Fibroblast of skin of right quadriceps (primary cell): ENCODE results near the gene ACOT8.
"Not testable (repeated sequence)": the region's sequence is repeated elsewhere in the genome, so short reads cannot be mapped to it uniquely, and the experiment has no call there.

Experiments used
- DNase-seq: peaks from one replicate; pipeline ENCODE4 v3.0.0-alpha.2; 2013

The ACOT8 gene

DNA sequence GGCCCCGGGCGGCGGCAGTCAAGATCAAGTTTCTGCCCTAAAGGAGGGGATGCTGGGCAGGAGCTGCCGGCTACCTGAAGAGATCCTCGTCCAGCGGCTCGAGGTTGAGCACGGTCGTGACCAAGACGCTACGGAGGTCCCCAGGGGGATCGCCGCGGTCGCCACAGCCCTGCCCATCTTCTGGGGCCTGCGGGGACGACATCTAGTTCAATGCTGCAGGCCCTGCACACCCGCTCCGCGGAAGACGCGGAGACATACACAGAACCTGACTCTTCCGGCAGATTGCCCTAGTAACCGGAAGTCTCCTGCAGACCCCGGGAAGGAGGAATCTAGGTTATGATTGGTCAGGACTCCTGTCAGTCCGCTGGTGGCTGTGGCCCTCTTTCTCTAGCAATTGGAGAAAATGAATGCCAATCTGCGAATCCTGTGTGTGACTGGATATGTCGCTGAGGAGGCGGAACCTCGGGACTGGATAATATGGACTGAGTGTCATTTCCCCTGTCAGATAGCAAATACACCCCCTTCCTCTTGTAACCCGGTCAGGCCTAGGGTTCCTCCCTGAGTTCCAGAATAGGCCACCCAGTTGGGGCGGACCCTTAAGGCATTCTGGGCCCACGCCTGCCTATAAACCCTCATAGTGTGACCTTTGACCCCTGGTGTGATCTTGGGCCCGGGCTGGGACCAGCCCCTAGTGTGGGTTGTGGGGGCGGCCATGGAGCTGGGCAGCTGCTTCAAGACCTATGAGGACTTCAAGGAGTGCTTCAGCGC, at the start of gene ACOT8, which contains the start of gene ZSWIM3:
Gene ACOT8, minus strand, starts transcription at position 279 of the 768 bp plus-strand sequence. Its CDS starts 77 bp downstream, at position 202.
Gene ZSWIM3, plus strand, starts transcription at position 501 of the 768 bp plus-strand sequence. Its CDS starts 212 bp downstream, at position 713.
- peak; percentile 100 for DNase-seq

DNA sequence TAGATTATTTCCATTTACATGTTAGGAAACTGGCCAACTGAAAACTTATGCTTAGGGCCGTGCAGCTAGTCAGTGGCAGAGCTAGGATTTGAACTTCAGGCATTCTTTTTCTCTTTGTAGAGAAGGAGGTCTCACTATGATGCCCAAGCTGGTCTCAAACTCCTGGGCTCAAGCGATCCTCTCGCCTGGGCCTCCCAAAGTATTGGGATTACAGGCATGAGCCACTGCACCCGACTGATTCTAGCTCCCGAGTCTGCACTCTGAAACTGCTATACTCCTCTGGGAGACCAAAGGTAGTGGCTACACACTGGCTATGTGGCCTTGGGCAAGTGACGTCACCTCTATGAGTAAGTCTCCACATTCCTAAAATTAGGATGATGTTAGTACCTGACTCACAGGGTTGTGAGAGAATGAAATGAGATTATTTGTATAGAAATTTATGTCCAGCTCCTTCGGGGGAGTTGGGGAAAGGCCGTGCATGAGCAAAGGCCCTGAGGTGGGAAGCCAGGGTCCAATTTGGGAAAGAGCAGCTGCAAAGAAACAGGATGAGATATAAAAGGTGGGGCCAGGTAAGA, 48.4 kb upstream of the ACOT8 start:
- DNase-seq, result peak; percentile 61

DNA sequence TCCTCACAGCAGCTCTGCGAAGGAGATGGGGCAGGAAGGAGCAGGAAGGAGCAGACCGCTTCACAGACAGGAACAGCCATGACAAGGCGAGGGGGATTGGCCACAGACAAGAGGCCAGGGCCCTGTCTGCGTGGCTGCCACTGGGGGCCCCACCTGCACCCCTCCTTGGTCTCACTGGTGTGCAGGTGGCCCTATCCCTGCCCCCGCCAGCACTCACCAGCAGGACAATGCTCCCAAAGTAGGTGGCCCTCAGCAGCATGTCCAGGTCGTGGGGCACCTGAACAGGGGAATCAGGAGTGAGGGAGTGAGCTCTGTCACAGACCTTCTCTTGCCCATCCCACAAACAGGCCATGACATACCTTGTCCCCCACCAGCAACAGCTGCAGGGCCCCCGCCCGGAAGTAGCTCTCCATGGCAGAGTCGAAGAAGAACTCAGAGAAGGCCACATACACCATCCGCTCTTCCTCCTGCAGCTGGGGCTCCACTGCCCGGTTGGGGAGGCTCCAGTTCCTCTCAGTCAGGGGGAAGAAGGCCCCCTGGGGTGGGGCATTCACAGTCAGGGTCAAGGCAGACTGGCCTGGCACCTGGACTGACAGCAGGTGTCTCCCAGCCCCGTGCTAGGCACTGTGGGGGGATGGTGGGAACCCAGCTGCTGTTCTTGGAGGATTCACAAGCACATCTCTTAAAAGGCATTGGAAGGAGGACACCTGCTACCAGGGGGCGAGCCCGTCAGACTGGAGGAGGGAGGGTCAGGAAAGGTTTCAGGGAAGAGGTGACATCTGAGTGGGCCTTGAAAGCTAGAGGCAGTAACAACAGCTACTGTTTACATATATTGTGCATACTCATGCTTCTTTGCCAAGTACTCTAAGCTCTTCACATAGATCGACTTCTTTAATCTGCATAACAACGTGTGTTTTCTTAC, 47.7 kb upstream of the ACOT8 start:
- no peak for DNase-seq

DNA sequence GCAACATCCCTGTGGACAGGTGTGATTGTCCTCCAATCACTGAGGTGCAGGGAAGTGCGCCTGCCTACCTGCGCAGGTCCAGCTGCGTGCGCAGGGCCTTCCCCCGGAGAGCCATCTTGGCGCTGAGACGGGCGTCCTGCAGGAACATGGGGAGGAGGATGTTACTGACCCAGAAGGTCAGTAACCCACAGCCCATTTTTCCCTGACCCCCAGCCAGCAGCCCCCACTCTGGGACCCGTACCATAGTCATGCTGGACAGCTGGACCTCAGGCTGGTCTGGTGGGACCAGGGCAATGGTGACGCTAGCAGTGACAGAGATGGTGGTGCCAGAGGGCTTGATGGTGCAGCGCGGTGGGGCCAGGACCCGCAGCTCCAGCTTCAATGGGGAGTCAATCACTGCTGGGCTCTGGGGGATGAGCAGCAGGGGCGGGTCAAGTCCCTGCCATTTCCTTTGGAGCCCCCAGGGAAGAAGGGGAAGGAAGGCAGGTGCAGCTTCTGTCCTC, 45.1 kb upstream of the ACOT8 start:
- DNase-seq, result no peak

DNA sequence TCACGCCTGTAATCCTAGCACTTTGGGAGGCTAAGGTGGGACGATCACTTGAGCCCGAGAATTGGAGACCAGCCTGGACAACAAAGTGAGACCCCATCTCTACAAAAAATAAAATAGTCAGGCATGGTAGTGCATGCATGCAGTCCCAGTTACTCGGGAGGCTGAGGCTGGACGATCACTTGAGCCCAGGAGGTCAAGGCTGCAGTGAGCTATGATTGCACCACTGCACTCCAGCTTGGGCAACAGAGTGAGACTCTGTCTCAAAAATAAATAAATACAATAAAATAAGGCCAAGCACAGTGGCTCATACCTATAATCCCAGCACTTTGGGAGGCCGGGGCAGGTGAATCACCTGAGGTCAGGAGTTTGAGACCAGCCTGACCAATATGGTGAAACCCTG, 44.1 kb upstream of the ACOT8 start:
- not testable (repeated sequence) for DNase-seq

DNA sequence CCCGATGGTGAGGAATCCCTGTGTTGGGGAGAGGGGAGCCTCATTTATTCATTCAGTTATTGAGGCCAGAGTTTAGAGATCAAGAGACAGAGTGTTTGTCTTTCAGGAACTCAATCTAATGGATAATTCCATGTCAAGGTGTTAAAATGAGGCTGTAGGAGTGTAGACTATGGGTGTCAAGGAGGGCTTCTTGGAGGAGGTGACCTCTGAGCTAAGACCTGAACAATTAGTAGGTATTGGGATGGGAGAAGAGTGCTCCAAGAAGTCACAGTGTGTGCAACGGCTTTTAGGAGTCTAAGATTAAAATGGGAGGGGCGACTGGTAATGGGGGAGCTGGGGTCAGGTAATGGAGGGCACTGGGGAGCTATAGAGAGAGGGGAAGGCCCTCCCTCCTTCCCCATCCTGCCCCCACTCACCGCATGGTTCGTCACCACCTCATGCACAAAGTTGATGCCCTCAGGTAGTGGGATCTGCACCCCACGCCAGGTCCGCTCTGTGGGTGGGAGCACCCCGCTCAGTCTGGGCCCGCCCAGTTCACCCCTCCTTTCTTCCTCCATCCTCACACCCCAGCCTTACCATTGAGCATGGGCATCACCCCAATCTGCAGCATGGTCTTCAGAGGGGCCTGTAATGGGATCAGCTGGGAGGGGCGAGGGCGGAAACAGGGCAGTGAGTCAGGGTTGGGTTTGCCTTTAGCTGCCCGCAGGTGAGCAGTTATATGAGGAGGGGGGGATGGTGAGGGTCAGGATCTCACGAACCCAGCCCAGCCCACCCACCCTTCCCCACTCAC, 42.0 kb upstream of the ACOT8 start:
- no peak for DNase-seq

DNA sequence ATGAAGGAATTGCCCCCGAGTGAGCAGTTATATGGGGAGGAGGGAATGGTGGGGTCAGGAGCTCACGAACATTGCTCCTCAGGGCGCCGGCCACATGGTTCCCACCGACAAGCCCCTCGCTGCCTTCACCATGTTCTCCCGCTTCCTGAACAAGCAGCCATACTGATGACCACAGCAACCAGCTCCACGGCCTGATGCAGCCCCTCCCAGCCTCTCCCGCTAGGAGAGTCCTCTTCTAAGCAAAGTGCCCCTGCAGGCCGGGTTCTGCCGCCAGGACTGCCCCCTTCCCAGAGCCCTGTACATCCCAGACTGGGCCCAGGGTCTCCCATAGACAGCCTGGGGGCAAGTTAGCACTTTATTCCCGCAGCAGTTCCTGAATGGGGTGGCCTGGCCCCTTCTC, 41.1 kb upstream of the ACOT8 start:
- no peak for DNase-seq

DNA sequence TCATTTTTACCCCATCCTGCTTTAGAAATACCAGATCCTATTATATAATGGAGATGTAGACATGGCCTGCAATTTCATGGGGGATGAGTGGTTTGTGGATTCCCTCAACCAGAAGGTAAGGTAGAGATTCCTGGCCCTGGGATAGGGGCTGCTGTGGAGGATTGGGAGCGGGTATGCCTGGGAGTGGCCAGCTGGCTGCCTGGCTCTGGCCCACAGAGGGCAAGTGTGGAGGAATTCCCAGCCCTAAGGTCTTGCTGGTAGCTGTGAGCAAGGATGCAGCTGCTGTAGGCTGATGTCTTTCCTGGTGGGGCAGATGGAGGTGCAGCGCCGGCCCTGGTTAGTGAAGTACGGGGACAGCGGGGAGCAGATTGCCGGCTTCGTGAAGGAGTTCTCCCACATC, 40.5 kb upstream of the ACOT8 start:
- DNase-seq, result no peak

DNA sequence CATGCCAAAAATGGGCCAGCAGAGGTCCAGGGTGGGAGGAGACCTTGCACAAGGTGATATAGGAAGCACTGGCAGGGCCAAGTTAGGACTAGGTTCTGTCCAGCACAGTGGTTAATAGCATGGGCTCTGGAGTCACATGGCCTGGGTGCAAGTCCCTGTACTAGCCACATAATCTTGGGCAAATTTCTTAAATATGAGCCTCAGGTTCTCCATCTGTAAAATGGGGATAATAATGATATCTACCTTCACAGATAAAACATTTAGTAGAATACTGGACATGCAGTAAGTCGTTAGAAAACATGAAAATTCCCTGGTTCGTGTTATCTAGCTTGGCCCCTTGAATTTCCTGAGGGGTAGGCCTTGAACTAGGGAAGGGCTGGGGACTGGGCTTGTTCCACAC, 40.1 kb upstream of the ACOT8 start:
- no peak for DNase-seq

DNA sequence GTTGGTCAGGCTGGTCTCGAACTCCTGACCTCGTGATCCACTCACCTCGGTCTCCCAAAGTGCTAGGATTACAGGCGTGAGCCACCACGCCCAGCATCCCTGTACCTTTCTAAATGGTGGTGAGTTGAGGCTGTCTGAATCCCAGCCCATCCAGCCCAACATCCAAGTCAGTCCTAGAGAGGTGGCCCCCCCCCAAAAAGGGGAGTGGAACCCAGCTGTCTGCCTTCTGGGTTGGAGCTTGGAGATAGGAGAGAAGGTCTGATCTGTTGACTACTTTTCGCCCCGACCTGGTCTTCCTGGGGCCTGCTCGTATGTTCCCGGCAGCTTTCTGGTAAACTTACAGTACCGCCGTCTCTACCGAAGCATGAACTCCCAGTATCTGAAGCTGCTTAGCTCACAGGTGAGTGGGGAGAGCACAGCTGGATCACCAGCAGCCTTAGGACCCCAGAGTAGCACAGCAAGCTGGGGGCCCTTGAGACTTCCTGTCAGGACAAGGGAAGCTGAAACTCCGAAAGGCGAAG, 39.5 kb upstream of the ACOT8 start:
- DNase-seq, result no peak

DNA sequence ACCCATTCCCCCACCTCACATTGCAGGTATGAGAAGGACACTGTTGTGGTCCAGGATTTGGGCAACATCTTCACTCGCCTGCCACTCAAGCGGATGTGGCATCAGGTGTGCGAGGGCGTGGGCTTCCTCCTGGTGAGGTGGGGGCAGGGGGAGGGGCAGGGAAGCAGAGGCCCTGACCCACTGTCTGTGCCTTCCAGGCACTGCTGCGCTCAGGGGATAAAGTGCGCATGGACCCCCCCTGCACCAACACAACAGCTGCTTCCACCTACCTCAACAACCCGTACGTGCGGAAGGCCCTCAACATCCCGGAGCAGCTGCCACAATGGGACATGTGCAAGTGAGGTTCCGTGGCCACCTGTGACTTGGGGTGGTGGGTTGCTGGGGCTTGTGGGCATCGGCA, 37.6 kb upstream of the ACOT8 start:
- DNase-seq, result no peak

DNA sequence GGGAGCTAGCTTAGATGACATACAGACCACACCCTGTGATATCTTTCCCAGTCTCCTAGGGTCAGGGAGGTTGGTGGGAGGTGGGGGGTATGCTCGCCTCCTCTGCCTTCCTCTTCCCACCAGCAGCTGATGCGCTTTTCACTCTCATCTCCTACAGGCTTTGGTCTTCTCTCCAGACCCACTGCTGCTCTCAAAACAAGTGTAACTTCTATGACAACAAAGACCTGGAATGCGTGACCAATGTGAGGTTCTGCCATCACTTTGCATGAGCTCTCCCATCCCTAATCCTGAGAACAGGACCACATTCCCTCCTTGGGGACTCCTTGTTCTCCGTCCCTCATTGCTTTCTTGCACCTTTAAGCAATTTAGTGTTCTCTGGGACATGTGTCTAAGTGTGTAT, 36.6 kb upstream of the ACOT8 start:
- no peak for DNase-seq

DNA sequence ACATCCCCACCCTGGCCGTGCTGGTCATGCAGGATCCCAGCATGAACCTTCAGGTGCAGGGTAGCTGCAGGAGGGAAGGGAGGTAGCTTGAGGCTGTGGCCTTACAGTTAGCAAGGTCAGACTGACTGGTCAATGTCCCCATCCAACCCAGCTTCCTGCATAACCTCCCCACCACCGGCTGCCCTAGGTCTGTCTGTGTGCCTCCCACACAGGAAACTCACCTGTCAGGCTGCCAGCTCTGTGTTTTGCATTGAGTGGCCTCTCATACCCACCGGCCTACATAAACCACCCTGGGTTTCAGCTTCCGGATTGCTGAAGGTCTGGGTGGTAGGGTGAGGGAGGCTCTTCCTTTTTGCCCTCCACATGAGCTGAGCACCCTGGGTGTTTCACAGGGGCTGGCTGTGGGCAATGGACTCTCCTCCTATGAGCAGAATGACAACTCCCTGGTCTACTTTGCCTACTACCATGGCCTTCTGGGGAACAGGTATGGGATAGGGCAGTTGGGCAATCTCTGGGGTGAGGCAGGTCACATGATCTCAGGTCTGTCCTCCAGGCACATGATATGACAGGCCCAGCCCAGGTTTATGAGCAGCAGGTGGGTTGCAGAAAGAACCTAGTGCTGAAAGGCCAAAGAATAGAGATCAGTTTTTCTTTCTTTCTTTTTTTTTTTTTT, 35.8 kb upstream of the ACOT8 start:
- no peak for DNase-seq

DNA sequence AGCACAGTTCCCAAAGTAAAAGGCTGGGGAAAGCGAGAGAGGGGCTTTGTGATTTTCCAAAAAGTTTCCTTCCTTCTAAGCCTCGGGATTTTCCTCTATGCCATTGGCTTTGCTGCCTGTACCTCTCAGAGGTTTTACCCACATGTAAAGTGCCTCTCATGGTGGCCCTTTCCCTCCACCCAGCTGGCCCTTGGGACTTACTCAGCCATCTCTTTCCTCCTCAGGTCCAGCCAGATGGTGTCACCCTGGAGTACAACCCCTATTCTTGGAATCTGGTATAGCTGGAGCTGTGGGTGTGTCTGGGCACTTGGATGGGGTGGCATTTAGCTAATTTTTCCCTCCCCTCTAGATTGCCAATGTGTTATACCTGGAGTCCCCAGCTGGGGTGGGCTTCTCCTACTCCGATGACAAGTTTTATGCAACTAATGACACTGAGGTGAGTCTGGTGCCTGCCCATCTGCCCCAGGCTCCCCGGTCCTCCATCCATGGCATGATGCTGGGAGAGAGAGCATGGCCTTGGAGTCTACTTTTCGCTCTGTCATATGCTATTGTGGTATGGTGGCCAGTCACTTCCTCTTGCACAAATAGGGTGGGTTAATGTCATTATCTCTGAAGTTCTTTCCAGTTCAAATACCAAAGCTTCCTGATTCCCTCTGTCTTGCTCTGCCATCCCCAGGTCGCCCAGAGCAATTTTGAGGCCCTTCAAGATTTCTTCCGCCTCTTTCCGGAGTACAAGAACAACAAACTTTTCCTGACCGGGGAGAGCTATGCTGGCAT, 35.0 kb upstream of the ACOT8 start:
- peak; percentile 8 for DNase-seq

DNA sequence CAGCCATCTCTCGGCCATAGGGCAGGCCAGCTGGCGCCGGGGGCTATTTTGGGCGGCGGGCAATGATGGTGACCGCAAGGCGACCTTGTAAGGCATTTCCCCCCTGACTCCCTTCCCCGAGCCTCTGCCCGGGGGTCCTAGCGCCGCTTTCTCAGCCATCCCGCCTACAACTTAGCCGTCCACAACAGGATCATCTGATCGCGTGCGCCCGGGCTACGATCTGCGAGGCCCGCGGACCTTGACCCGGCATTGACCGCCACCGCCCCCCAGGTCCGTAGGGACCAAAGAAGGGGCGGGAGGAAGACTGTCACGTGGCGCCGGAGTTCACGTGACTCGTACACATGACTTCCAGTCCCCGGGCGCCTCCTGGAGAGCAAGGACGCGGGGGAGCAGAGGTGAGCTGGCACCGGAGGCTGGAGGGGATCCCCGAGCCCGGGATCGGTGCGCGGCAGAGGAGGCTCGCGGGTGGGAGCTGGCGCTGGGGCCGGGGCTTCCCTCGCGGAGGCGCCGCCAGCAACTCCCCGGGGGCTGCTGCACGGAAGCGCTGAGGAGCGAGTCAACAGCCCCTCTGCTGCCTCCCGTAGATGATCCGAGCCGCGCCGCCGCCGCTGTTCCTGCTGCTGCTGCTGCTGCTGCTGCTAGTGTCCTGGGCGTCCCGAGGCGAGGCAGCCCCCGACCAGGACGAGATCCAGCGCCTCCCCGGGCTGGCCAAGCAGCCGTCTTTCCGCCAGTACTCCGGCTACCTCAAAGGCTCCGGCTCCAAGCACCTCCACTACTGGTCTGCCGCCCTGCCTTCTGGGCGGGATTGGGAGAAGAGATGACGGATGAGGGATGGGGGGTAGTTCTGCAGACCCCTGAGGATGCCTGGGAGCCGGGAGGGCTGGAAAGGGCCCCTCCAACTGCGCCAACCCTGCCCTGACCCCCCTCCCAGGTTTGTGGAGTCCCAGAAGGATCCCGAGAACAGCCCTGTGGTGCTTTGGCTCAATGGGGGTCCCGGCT, 34.1 kb upstream of the ACOT8 start, which contains the start of the genes CTSA and NEURL2:
Gene CTSA, plus strand, starts transcription at position 351 of the 999 bp plus-strand sequence. Its CDS starts 234 bp downstream, at position 585.
Gene NEURL2, minus strand, starts transcription at position 224 of the 999 bp plus-strand sequence. Its CDS starts 217 bp downstream, at position 7.
- DNase-seq, result peak; percentile 92

DNA sequence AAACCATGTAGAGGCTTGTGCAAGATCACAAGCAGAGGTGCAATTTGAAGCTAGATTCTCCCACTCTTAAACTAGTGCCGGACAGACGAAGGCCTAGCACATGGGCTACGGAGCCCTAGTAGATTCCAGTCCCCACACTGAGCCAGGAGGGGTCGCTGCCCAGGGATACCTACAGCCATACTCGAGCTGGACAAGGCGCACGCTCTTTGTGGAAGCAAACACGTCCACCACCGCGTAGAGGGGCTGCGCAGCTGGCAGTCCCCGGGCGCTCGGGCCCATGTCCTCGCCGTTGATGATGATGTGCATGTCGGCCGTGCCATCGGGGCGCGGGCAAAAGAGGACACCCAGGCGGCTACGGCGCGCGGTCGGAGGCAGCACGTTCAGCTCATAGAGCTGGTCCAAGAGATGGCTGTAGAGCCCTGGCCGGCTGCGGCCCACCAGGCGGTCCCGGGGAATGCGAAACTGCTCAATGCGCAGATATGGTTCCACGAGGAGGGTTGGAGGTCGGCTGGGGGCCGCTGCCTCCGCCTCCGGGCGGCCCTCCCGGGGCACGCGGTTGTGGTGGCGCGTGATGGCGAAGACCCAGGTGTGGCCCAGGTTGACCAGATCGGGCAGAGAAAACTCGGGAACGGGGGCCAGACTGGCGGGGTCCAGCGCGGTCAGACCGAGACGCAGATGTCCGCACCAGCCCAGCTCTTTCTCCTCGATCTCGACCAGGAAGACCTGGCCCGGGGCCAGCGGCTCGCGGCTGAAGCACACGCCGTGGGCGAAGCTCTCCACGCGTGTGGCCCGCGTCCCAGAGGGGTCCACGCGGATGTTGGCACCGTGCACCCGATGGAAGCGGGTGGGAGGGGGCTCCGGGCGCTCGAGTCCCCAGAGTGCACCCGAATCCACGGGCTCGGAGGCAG, 33.1 kb upstream of the ACOT8 start:
- DNase-seq, result peak; percentile 78

DNA sequence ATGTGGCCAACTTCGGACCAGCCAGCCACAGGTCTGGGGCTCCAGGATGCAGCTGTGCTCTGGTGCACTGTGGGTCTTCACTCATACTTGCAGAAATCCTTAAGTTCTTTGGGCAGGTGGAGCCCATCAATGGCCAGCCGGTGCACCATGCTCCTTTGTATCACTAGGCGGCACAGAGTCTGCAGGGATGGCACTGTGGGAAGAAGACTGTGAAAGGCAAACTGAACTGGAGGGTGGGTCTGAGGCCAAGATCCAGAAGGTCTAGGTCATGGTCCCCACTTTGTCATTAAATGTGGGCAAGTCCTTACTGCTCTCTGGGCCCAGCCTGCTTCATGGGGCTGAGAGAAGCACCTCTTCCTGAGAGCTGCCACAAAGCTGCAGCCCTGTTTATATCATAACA, 31.5 kb upstream of the ACOT8 start:
- no peak for DNase-seq

DNA sequence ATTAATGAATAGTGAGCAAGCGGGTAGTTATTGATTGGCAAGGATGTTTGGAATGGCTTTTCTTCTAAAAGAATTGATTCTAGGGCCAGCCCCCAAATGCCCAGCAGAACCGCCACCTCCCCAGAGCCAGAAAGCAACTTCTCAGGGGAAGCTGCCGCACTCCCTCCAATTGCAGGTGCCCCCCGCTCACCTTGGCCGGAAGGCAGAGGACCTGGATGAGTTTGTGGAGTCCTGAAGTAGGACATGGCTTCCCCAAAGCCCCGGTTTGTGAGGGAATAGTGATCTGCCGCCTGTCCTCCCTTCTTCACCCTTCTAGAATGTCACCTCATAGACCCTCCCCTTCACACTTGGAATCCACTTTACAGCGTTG, 30.1 kb upstream of the ACOT8 start, which contains the start of gene SPATA25:
Gene SPATA25, minus strand, starts transcription at position 277 of the 370 bp plus-strand sequence. Its CDS starts 32 bp downstream, at position 245.
- no peak for DNase-seq
